Cardiac muscle cell (in vitro differentiated cells and primary cell): ENCODE results near the gene TMEM131. TPM values are rescaled to one million over a fixed set of nuclear protein-coding genes. Genes with fewer than 3 reads are reported as not detected.
"Not testable (repeated sequence)": the region's sequence is repeated elsewhere in the genome, so short reads cannot be mapped to it uniquely, and the experiment has no call there.

Source experiments
- DNase-seq, 2 donors: peaks; one replicate each; pipeline versions ENCODE4 v3.0.0 to v3.0.0-alpha.2; 2010 to 2017; ENCODE audit warnings: low read depth in 1 of 2, low spot score in 1 of 2
- H3K27ac ChIP-seq: fragments of 200-600 bp; sonication (generic); 2 replicates; pipeline ENCODE4 v1.5.1; 2016
- H3K27me3 ChIP-seq: fragments of 200-600 bp; sonication (generic); 2 replicates; pipeline ENCODE4 v1.6.0; 2016; ENCODE audit warnings: control low read depth
- H3K36me3 ChIP-seq: fragments of 200-600 bp; sonication (generic); 2 replicates; pipeline ENCODE4 v1.5.1; 2016; ENCODE audit warnings: control low read depth
- H3K4me1 ChIP-seq: fragments of 200-600 bp; sonication (generic); 2 replicates; pipeline ENCODE4 v1.8.1; 2017; ENCODE audit warnings: low read depth, mild to moderate bottlenecking, mixed run types
- H3K4me3 ChIP-seq: fragments of 200-600 bp; sonication (generic); 2 replicates; pipeline ENCODE4 v1.5.1; 2016; ENCODE audit warnings: mild to moderate bottlenecking
- H3K9me3 ChIP-seq: fragments of 200-600 bp; sonication (generic); 2 replicates; pipeline ENCODE4 v1.5.1; 2017; ENCODE audit warnings: low read depth, mild to moderate bottlenecking, control low read depth
- CTCF ChIP-seq: IDR thresholded peaks from 2 replicates; pipeline ENCODE4 v1.5.1; 2012; ENCODE audit warnings: low read depth, mild to moderate bottlenecking, low read length
- polyA plus RNA-seq: library from polyadenylated mRNA; unstranded; fragments of >200 nt; fragmentation: Nextera tagmentation; extraction: Ambion mirVana; gene quantifications from 2 replicates; pipeline ENCODE4 v1.2.1, GENCODE V29; 2016
- total RNA-seq: library from RNA; depleted of rRNA; stranded (reverse); fragments of >200 nt; gene quantifications from 2 replicates; pipeline ENCODE4 v1.2.3, GENCODE V29; 2016

TMEM131 gene
- total and polyA plus RNA-seq, 2 experiments from 2014 or later, result 16.3 to 19.1 TPM

- TF ChIP-seq CTCF, result no peak
- Histone ChIP-seq H3K4me1 (no peaks in the 10 kb centered on the region), H3K27ac (peak overlapping the region; percentile 29), H3K27me3 (no peaks in the 10 kb centered on the region), H3K4me3 (no peak overlapping the region), H3K36me3 (no peaks in the 10 kb centered on the region), H3K9me3 (no peaks in the 10 kb centered on the region)
- no peak for DNase-seq
These were observed 151.4 kb downstream of the TMEM131 start for GRCh38 chr2:97844311-97844859.

- no peak overlapping the region for H3K27ac ChIP-seq
- peaks cover 4% of the 10 kb centered on the region for H3K36me3 ChIP-seq
- H3K9me3 ChIP-seq, result no peaks in the 10 kb centered on the region
- no peaks in the 10 kb centered on the region for H3K4me1 ChIP-seq
- no peaks in the 10 kb centered on the region for H3K27me3 ChIP-seq
- no peak for DNase-seq
- no peak overlapping the region for H3K4me3 ChIP-seq
- no peak for TF ChIP-seq CTCF
These were observed 155.6 kb downstream of the TMEM131 start for GRCh38 chr2:97840198-97840597.

GRCh38 chr2:97834610-97835009, 161.1 kb downstream of the TMEM131 start:
- peaks cover 11% of the 10 kb centered on the region for H3K4me1 ChIP-seq
- H3K9me3 ChIP-seq, result no peaks in the 10 kb centered on the region
- no peaks in the 10 kb centered on the region for H3K27me3 ChIP-seq
- no peak overlapping the region for H3K4me3 ChIP-seq
- peaks cover 11% of the 10 kb centered on the region for H3K36me3 ChIP-seq
- TF ChIP-seq CTCF, result no peak
- H3K27ac ChIP-seq, result no peak overlapping the region
- peak in 1 of 2 donors; percentile 30 for DNase-seq

GRCh38 chr2:97831121-97831520, 164.6 kb downstream of the TMEM131 start:
- H3K27ac ChIP-seq, result peak overlapping the region; percentile 23

GRCh38 chr2:97829255-97829654, 166.5 kb downstream of the TMEM131 start:
- peaks cover 11% of the 10 kb centered on the region for H3K4me1 ChIP-seq
- not testable (repeated sequence) for H3K36me3 ChIP-seq, H3K27me3 ChIP-seq, H3K27ac ChIP-seq, H3K4me3 ChIP-seq, DNase-seq, H3K9me3 ChIP-seq

More at GRCh38 chr2:97831121-97831520, 164.6 kb downstream of the TMEM131 start:
- Histone ChIP-seq H3K9me3 (no peaks in the 10 kb centered on the region), H3K4me3 (no peak overlapping the region), H3K27me3 (no peaks in the 10 kb centered on the region), H3K36me3 (peaks cover 6% of the 10 kb centered on the region), H3K4me1 (peaks cover 11% of the 10 kb centered on the region)
- no peak for DNase-seq
- no peak for TF ChIP-seq CTCF

- DNase-seq, H3K4me3 ChIP-seq, H3K9me3 ChIP-seq, H3K27ac ChIP-seq, H3K36me3 ChIP-seq, H3K27me3 ChIP-seq: not testable (repeated sequence)
- H3K4me1 ChIP-seq, result peaks cover 11% of the 10 kb centered on the region
These were observed 168.7 kb downstream of the TMEM131 start for GRCh38 chr2:97827013-97827412.

- H3K9me3 ChIP-seq, H3K36me3 ChIP-seq, DNase-seq, H3K27me3 ChIP-seq, H3K4me3 ChIP-seq, H3K27ac ChIP-seq: not testable (repeated sequence)
- H3K4me1 ChIP-seq, result peaks cover 11% of the 10 kb centered on the region
These were observed 169.4 kb downstream of the TMEM131 start for GRCh38 chr2:97826266-97826847.

- not testable (repeated sequence) for H3K27me3 ChIP-seq, H3K4me3 ChIP-seq, H3K36me3 ChIP-seq, DNase-seq, H3K27ac ChIP-seq, H3K9me3 ChIP-seq, H3K4me1 ChIP-seq
These were observed 171.7 kb downstream of the TMEM131 start for GRCh38 chr2:97824011-97824410.

- DNase-seq, result not testable (repeated sequence)
These were observed 173.9 kb downstream of the TMEM131 start for GRCh38 chr2:97821862-97822261.

More at GRCh38 chr2:97821862-97822261, 173.9 kb downstream of the TMEM131 start:
- H3K27ac ChIP-seq, H3K36me3 ChIP-seq, H3K9me3 ChIP-seq, H3K27me3 ChIP-seq, H3K4me1 ChIP-seq, H3K4me3 ChIP-seq: not testable (repeated sequence)
